ENCODE results near the gene ASPA. TPM values are rescaled to one million over a fixed set of nuclear protein-coding genes. Genes with fewer than 3 reads are reported as not detected.

Gene ASPA
- total RNA-seq, 6 experiments from 2014 or later, result 1.7 to 6.0 (median 4.2) TPM

- intact Hi-C loops (cut with DNase I), result no loop called here
- Histone ChIP-seq H3K36me3 (no peaks in the 10 kb centered on the region), H3K4me3 (no peak overlapping the region), H3K27ac (no peak overlapping the region), H3K4me1 (no peaks in the 10 kb centered on the region), H3K27me3 (no peaks in the 10 kb centered on the region), H3K9me3 (no peaks in the 10 kb centered on the region)
- WGBS (ENCODE audit: insufficient coverage, low coverage, low lambda C conversion rate, missing lambda C conversion rate), result 61% methylated on average over 5 of the region's 5 CpGs
- no peak for DNase-seq
- no peak for TF ChIP-seq POLR2A (IDR thresholded peaks at IDR 0.05)
- no peak for TF ChIP-seq CTCF (IDR thresholded peaks at IDR 0.05)
- ATAC-seq, result no peak
Measured at GRCh38 chr17:3536716-3537115, 60.9 kb downstream of the ASPA start.

GRCh38 chr17:3539881-3540540, 64.2 kb downstream of the ASPA start:
- DNase-seq (no peak), ATAC-seq (no peak)
- WGBS (ENCODE audit: insufficient coverage, low coverage, low lambda C conversion rate, missing lambda C conversion rate), result 59% methylated on average over 7 of the region's 8 CpGs
- Histone ChIP-seq H3K36me3 (no peaks in the 10 kb centered on the region), H3K27ac (no peak overlapping the region), H3K27me3 (no peaks in the 10 kb centered on the region), H3K9me3 (no peaks in the 10 kb centered on the region), H3K4me1 (no peaks in the 10 kb centered on the region), H3K4me3 (no peak overlapping the region)
- no peak for TF ChIP-seq POLR2A (IDR thresholded peaks at IDR 0.05)
- no peak for TF ChIP-seq CTCF (IDR thresholded peaks at IDR 0.05)
- intact Hi-C loops (cut with DNase I), result no loop called here

GRCh38 chr17:3542410-3543088, 66.8 kb downstream of the ASPA start:
- TF ChIP-seq CTCF (IDR thresholded peaks at IDR 0.05), result no peak
- TF ChIP-seq POLR2A (IDR thresholded peaks at IDR 0.05), result no peak

GRCh38 chr17:3543453-3543852, 67.7 kb downstream of the ASPA start:
- H3K27ac ChIP-seq, result no peak overlapping the region
- no peak for ATAC-seq
- H3K4me3 ChIP-seq, result no peak overlapping the region
- H3K4me1 ChIP-seq, result peaks cover 0 to 4% (median 0%) of the 10 kb centered on the region in 4 donors
- intact Hi-C loops (cut with DNase I), result no loop called here
- H3K27me3 ChIP-seq, result no peaks in the 10 kb centered on the region
- no peaks in the 10 kb centered on the region for H3K36me3 ChIP-seq
- H3K9me3 ChIP-seq, result no peaks in the 10 kb centered on the region
- peak in 1 of 3 donors; percentile 41 for DNase-seq
- no peak for TF ChIP-seq POLR2A (IDR thresholded peaks at IDR 0.05)
- no peak for TF ChIP-seq CTCF (IDR thresholded peaks at IDR 0.05)
- WGBS (ENCODE audit: insufficient coverage, low coverage, low lambda C conversion rate, missing lambda C conversion rate), result 86% methylated on average over 8 of the region's 10 CpGs

More at GRCh38 chr17:3542410-3543088, 66.8 kb downstream of the ASPA start:
- Histone ChIP-seq H3K4me3 (no peak overlapping the region), H3K27ac (no peak overlapping the region), H3K4me1 (peaks cover 0 to 4% (median 0%) of the 10 kb centered on the region in 4 donors), H3K27me3 (no peaks in the 10 kb centered on the region), H3K9me3 (no peaks in the 10 kb centered on the region), H3K36me3 (no peaks in the 10 kb centered on the region)
- DNase-seq (peak in 1 of 3 donors; percentile 31), ATAC-seq (peak in 1 of 4 donors; percentile 13)
- 80% methylated on average over 5 of the region's 16 CpGs for WGBS (ENCODE audit: insufficient coverage, low coverage, low lambda C conversion rate, missing lambda C conversion rate)
- intact Hi-C loops (cut with DNase I), result no loop called here
